Pons (tissue), 1 donor: ENCODE results near the gene CACNB3.
"Not testable (repeated sequence)": the region's sequence is repeated elsewhere in the genome, so short reads cannot be mapped to it uniquely, and the experiment has no call there.

Experiments
- DNase-seq: peaks from one replicate; pipeline ENCODE4 v3.0.0-alpha.2; 2016; ENCODE audit warnings: low spot score

The CACNB3 gene

GRCh38 chr12:48854932-48855331, 36.6 kb downstream of the CACNB3 start:
- not testable (repeated sequence) for DNase-seq

- no peak for DNase-seq
Measured at GRCh38 chr12:48856379-48856778, 38.1 kb downstream of the CACNB3 start.

- DNase-seq, result no peak
Measured at GRCh38 chr12:48857278-48857994, 39.1 kb downstream of the CACNB3 start.

- no peak for DNase-seq
Measured at GRCh38 chr12:48858043-48858442, 39.7 kb downstream of the CACNB3 start.

GRCh38 chr12:48859607-48860006, 41.3 kb downstream of the CACNB3 start:
- DNase-seq, result no peak

GRCh38 chr12:48860236-48860635, 41.9 kb downstream of the CACNB3 start:
- DNase-seq, result not testable (repeated sequence)

GRCh38 chr12:48861111-48861510, 42.8 kb downstream of the CACNB3 start:
- no peak for DNase-seq

GRCh38 chr12:48862760-48863159, 44.5 kb downstream of the CACNB3 start:
- DNase-seq, result no peak

- DNase-seq, result no peak
Measured at GRCh38 chr12:48863291-48863690, 45.0 kb downstream of the CACNB3 start.

- DNase-seq, result peak; percentile 96
Measured at GRCh38 chr12:48865281-48866051, 47.2 kb downstream of the CACNB3 start, which contains the start of gene RND1. TSS of gene RND1 (minus strand) at chr12:48865870. CDS start at chr12:48865767, 103 bp downstream.

- no peak for DNase-seq
Measured at GRCh38 chr12:48866052-48866711, 47.9 kb downstream of the CACNB3 start.

GRCh38 chr12:48868451-48868850, 50.2 kb downstream of the CACNB3 start:
- DNase-seq, result no peak

- DNase-seq, result no peak
Measured at GRCh38 chr12:48869191-48869590, 50.9 kb downstream of the CACNB3 start.

GRCh38 chr12:48873096-48873495, 54.8 kb downstream of the CACNB3 start:
- DNase-seq, result no peak

- not testable (repeated sequence) for DNase-seq
Measured at GRCh38 chr12:48873534-48873933, 55.2 kb downstream of the CACNB3 start.

GRCh38 chr12:48875944-48876515, 57.7 kb downstream of the CACNB3 start:
- DNase-seq, result no peak
